ENCODE measurements around the gene RNF11. TPM values are rescaled to one million over a fixed set of nuclear protein-coding genes. Genes with fewer than 3 reads are reported as not detected.

The RNF11 gene
- total and polyA plus RNA-seq, 2 of the 8 experiments (the other 6 are each of a cell fraction or from before 2014, with no cell fraction given): 49.6 to 54.2 TPM

DNA sequence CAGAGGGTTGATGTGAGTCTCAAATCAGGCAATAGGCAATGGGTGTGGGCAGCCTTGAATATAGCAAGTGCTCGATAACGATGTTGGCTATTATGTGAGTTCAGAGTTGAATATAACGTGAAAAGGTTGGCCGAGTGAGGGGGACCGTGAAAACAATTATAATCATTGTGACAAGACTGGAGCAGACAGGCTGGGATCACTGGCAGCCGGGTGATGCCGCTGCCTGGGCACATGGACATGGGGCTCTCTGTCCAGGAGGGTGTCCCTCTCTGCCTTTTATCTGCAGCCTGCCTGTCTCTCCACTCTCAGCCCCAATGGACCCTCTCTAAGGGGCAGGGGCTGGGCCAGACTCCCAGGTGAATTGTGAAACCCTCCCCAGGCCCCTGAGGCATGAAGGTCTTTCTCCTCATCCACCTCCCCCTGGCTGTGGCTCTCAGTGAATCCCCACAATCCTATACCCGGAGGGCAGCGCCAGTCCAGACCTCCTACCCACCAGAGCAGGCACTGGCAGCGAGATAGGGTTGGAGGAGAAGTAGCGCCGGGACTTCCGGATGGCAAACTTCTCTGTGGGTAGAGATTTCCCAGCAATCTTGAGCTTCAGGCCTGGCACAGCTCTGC lies 57.9 kb downstream of the RNF11 start:
- Histone ChIP-seq H3K9ac (replicated peaks in 1 of 4; ENCODE audit: extremely low read depth in 1 of 4, low read depth in 3 of 4, low read length in 3 of 4) (no peak overlapping the region), H3K27ac (ENCODE audit: low read depth, low read length) (no peak overlapping the region), H3K14ac (ENCODE audit: insufficient read length) (no peak overlapping the region), H3K4ac (replicated peaks; ENCODE audit: insufficient read length, low read depth, low read length) (no peak overlapping the region), H3K79me1 (ENCODE audit: low read depth, low read length) (no peaks in the 10 kb centered on the region), H3K4me2 (ENCODE audit: insufficient read depth in 1 of 2, low read depth in 2 of 2, low read length in 2 of 2) (no peak overlapping the region), H4K20me1 (replicated peaks in 1 of 2; ENCODE audit: control insufficient read depth in 1 of 2, insufficient read depth in 2 of 2, low read length in 2 of 2) (no peaks in the 10 kb centered on the region), H3K4me3 (ENCODE audit: extremely low read depth in 1 of 4, insufficient read depth in 2 of 4, low read depth in 3 of 4, low read length in 4 of 4) (no peak overlapping the region), H3K9me3 (ENCODE audit: insufficient read depth in 2 of 2, low read depth in 1 of 2, low read length in 1 of 2) (no peaks in the 10 kb centered on the region), H2BK20ac (ENCODE audit: low read length) (no peak overlapping the region), H2BK12ac (ENCODE audit: low read depth, low read length) (no peak overlapping the region), H4K5ac (ENCODE audit: insufficient read length, low read depth, low read length) (no peak overlapping the region), H3K23me2 (ENCODE audit: low read depth, low read length) (no peaks in the 10 kb centered on the region), H3K23ac (ENCODE audit: insufficient read length) (no peak overlapping the region), H4K91ac (replicated peaks; ENCODE audit: insufficient read length, low read length) (no peak overlapping the region), H3K4me1 (replicated peaks in 1 of 4; ENCODE audit: control insufficient read depth in 3 of 4, insufficient read depth in 4 of 4, low read length in 3 of 4) (peaks cover 0 to 7% (median 5%) of the 10 kb centered on the region in 4 experiments; a peak in 5 of 7 replicates), H2AFZ (ENCODE audit: low read length) (no peak overlapping the region), H2BK15ac (ENCODE audit: low read length) (no peak overlapping the region), H3K56ac (replicated peaks; ENCODE audit: insufficient read length, low read depth, low read length) (no peak overlapping the region), H2BK120ac (replicated peaks; ENCODE audit: low read depth, low read length) (no peak overlapping the region), H4K8ac (ENCODE audit: extremely low read depth, insufficient read depth, low read length) (no peak overlapping the region), H3K27me3 (replicated peaks in 1 of 4; ENCODE audit: control insufficient read depth in 3 of 4, extremely low read depth in 1 of 4, insufficient read depth in 3 of 4, low read length in 3 of 4) (no peaks in the 10 kb centered on the region; a peak in 1 of 7 replicates), H3K36me3 (ENCODE audit: control insufficient read depth in 2 of 4, insufficient read depth in 4 of 4, low read length in 3 of 4) (no peaks in the 10 kb centered on the region), H2AK5ac (ENCODE audit: low read depth, low read length) (no peak overlapping the region), H3K18ac (ENCODE audit: extremely low read depth, low read length) (no peak overlapping the region), H3K79me2 (ENCODE audit: control insufficient read depth in 1 of 2, insufficient read depth in 2 of 2, low read length in 2 of 2) (no peaks in the 10 kb centered on the region), H2BK5ac (ENCODE audit: low read depth, low read length) (no peak overlapping the region)
- CTCF ChIA-PET (ENCODE audit: partially characterized antibody): interaction anchor here (0.9 to 4.5 kb wide), 5 partner anchors 12 to 103 kb away, joined by 3 to 39 read pairs (median 3); no protein-coding TSS in a partner anchor
- FAIRE-seq (no peak), DNase-seq (ENCODE audit: low read depth in 1 of 2, low spot score in 2 of 2) (no peak)
- 90% methylated on average over 13 of the region's 13 CpGs; no CpG with 5 or more reads in 1 of the 2 experiments for WGBS, 2 experiments (ENCODE audit: extremely low coverage in 1 of 2, insufficient coverage in 1 of 2, insufficient read length in 1 of 2, insufficient replicate concordance in 2 of 2, low coverage in 1 of 2, low lambda C conversion rate in 2 of 2, missing lambda C conversion rate in 1 of 2)
- TF ChIP-seq SP1 (IDR thresholded peaks at IDR 0.05; ENCODE audit: low read depth, low read length) (no peak), SUZ12 (IDR thresholded peaks at IDR 0.05; ENCODE audit: low read length) (no peak), ZNF274 (IDR thresholded peaks at IDR 0.05; ENCODE audit: borderline replicate concordance, extremely low read depth, low read length) (no peak), GABPA (IDR thresholded peaks at IDR 0.05; ENCODE audit: borderline replicate concordance, insufficient read depth, low read length) (no peak)
- POLR2A ChIA-PET (ENCODE audit: partially characterized antibody): interaction anchor here (1.6 to 1.8 kb wide), 2 partner anchors 18 to 224 kb away, joined by 3 to 6 read pairs; no protein-coding TSS in a partner anchor
